Chondrocyte (in vitro differentiated cells): ENCODE measurements around the gene CTNNA2. TPM values are rescaled to one million over a fixed set of nuclear protein-coding genes. Genes with fewer than 3 reads are reported as not detected.

Source experiments
- DNase-seq: peaks from one replicate; pipeline ENCODE4 v3.0.0; 2021; ENCODE audit warnings: mixed read lengths, low spot score
- H3K27ac Mint-ChIP-seq: one replicate; pipeline ENCODE4 v1.8.0; 2021; ENCODE audit warnings: mild to moderate bottlenecking, moderate library complexity, mixed read lengths; ENCODE audit not compliant: unreplicated experiment
- H3K27me3 Mint-ChIP-seq: 2 replicates; pipeline ENCODE4 v1.8.0; 2021; ENCODE audit warnings: low read depth, mixed read lengths
- H3K36me3 Mint-ChIP-seq: 2 replicates; pipeline ENCODE4 v1.8.0; 2021; ENCODE audit warnings: low read depth, mixed read lengths
- H3K4me1 Mint-ChIP-seq: 2 replicates; pipeline ENCODE4 v1.8.0; 2021; ENCODE audit warnings: low read depth, mild to moderate bottlenecking, mixed read lengths
- H3K4me3 Mint-ChIP-seq: one replicate; pipeline ENCODE4 v1.8.0; 2021; ENCODE audit warnings: mild to moderate bottlenecking, moderate library complexity, mixed read lengths; ENCODE audit not compliant: unreplicated experiment
- H3K9me3 Mint-ChIP-seq: 2 replicates; pipeline ENCODE4 v1.8.0; 2021; ENCODE audit warnings: low read depth, mixed read lengths
- total RNA-seq: library from RNA; stranded (reverse); gene quantifications from 3 replicates; pipeline ENCODE4 v1.2.1, GENCODE V29; 2021
- TF ChIP-seq, protein P1 (sequence below): fragments of 200-600 bp; sonication (generic); IDR thresholded peaks from 2 replicates; pipeline ENCODE4 v1.5.0; 2021; ENCODE audit warnings: antibody characterized with exemption, mild to moderate bottlenecking, moderate library complexity

Gene CTNNA2
- total RNA-seq, 1 donor from 2014 or later = not detected

DNA sequence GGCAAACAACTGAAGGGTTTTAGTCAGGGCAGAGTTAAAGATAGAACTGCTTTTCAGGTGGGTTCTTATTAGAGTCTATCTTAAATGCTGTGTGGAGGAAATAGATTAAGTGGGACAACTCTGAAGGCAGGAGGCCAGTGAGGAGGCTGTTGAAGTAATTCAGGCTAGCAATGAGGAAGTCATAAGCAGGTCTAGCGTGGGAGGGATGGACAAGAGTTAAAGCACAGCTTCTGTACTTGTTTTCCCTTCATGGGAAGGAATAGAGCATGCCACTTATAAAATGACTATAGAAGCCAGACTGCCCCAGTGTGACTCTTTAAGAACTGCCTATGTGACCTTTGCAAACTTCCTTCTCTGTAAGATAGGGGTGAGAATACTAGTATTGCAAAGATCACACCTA, 993.7 kb downstream of the CTNNA2 start:
- DNase-seq = no peak
- H3K36me3 Mint-ChIP-seq = no peaks in the 10 kb centered on the region
- H3K4me3 Mint-ChIP-seq = no peak overlapping the region
- H3K27me3 Mint-ChIP-seq = peaks cover 9% of the 10 kb centered on the region
- H3K9me3 Mint-ChIP-seq = no peaks in the 10 kb centered on the region
- no peak overlapping the region for H3K27ac Mint-ChIP-seq
- TF ChIP-seq, protein P1, sequence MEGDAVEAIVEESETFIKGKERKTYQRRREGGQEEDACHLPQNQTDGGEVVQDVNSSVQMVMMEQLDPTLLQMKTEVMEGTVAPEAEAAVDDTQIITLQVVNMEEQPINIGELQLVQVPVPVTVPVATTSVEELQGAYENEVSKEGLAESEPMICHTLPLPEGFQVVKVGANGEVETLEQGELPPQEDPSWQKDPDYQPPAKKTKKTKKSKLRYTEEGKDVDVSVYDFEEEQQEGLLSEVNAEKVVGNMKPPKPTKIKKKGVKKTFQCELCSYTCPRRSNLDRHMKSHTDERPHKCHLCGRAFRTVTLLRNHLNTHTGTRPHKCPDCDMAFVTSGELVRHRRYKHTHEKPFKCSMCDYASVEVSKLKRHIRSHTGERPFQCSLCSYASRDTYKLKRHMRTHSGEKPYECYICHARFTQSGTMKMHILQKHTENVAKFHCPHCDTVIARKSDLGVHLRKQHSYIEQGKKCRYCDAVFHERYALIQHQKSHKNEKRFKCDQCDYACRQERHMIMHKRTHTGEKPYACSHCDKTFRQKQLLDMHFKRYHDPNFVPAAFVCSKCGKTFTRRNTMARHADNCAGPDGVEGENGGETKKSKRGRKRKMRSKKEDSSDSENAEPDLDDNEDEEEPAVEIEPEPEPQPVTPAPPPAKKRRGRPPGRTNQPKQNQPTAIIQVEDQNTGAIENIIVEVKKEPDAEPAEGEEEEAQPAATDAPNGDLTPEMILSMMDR = no peak
- H3K4me1 Mint-ChIP-seq = no peaks in the 10 kb centered on the region

DNA sequence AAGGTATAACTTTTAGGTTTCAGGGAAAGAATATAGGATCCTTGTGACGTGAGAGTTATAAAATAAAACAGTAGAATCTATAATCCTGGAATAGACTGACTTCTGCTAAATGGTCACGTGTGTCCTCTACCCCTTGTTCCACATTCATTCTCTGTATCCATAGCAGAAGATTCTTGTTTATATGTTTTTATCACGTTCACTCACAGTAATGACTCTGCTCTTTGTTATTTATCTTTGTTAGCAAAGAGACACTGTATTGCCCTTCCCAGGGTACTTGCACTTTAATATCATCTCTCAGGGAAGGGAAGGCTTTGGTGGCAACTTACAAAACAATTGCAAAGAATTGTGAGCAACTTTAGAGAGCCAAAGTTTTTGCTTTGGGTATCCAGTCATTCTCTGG, 997.9 kb downstream of the CTNNA2 start:
- peaks cover 10% of the 10 kb centered on the region for H3K27me3 Mint-ChIP-seq
- no peaks in the 10 kb centered on the region for H3K9me3 Mint-ChIP-seq
- no peak overlapping the region for H3K27ac Mint-ChIP-seq
- no peaks in the 10 kb centered on the region for H3K36me3 Mint-ChIP-seq
- H3K4me1 Mint-ChIP-seq = no peaks in the 10 kb centered on the region
- DNase-seq = no peak
- TF ChIP-seq, protein P1 = no peak
- H3K4me3 Mint-ChIP-seq = no peak overlapping the region

DNA sequence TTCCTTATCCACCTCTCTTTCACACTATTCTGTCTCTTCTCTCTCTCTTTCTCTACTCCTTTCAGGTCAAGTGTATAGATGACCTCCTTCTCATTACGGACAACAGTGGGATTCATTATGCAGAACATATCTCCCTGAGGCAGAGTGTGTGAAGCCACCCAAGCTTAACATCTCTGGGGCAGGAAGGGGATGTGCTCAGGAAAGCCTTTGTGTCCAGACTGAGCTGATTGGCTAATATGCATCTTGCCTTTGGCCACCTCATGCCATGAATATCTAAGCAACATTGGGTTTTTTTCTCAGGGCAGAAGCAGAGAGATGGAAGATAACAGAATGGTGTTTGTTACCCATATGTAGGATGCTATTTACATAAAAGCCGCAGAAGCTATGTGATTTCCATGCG, 1003.1 kb downstream of the CTNNA2 start:
- H3K36me3 Mint-ChIP-seq = no peaks in the 10 kb centered on the region
- H3K4me1 Mint-ChIP-seq = no peaks in the 10 kb centered on the region
- no peak for DNase-seq
- TF ChIP-seq, protein P1 = no peak
- no peak overlapping the region for H3K27ac Mint-ChIP-seq
- H3K4me3 Mint-ChIP-seq = no peak overlapping the region
- peaks cover 6% of the 10 kb centered on the region for H3K27me3 Mint-ChIP-seq
- no peaks in the 10 kb centered on the region for H3K9me3 Mint-ChIP-seq

DNA sequence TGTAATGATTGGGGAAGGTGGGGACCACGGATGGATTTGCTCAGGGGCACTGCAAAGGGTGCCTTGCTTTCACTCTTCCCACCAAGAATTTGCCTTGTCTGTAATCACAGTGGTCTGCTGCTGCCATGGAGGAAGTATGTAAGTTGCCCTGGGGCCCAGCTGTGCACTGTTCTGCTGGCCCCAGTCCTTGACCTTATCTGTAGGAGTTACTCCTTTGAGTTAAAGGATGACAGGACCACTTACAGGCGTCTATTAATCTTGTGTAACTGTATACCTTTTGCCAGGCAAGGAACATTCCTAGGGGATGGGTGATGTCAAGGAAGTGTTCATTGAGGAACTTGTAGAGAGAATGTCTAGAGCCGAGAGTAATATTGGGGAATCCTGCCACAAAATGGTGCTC, 1004.5 kb downstream of the CTNNA2 start:
- Mint-ChIP-seq H3K36me3 (no peaks in the 10 kb centered on the region), H3K27me3 (peaks cover 6% of the 10 kb centered on the region), H3K4me1 (no peaks in the 10 kb centered on the region), H3K9me3 (no peaks in the 10 kb centered on the region), H3K27ac (no peak overlapping the region), H3K4me3 (no peak overlapping the region)
- TF ChIP-seq, protein P1 = no peak
- no peak for DNase-seq

DNA sequence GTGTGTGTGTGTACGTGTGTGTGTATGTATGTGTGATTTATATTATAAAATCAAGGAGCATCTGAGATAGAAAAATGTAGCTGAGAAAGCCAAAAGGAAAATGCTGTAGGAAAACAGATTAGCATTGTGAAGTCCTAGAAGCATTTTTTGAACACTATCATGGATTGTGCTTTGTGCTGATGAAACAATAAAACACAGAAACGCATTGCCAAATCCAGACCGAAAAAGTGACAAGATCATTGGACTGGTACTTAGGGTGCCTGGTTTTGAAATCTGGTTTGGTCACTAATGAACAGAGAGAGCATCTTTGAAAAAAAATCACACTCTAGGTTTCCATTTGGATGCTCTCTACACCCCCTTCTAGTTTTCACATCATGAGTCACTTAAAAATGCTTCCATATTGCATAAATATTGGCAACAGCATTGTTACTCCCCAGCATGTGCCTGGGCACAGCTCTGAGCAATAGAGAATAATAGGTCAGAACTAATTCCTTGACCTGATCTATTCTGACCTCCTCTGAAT, 1006.3 kb downstream of the CTNNA2 start:
- Mint-ChIP-seq H3K27ac (no peak overlapping the region), H3K4me1 (no peaks in the 10 kb centered on the region), H3K9me3 (no peaks in the 10 kb centered on the region), H3K36me3 (no peaks in the 10 kb centered on the region), H3K4me3 (no peak overlapping the region), H3K27me3 (peaks cover 6% of the 10 kb centered on the region)
- TF ChIP-seq, protein P1 = no peak
- DNase-seq = no peak
